HFF-Myc (cell line): ENCODE measurements around the gene EID3.

Experiments used
- DNase-seq: peaks from one replicate; pipeline ENCODE4 v3.0.0-alpha.2; 2011; ENCODE audit warnings: low read depth; ENCODE audit errors: extremely low read depth
- H3K4me3 ChIP-seq: replicated peaks from 2 replicates; pipeline ENCODE4 v1.5.1; 2011; ENCODE audit warnings: low read depth, mild to moderate bottlenecking, control low read depth, low read length
- CTCF ChIP-seq: IDR thresholded peaks from 2 replicates; pipeline ENCODE4 v1.5.1; 2012; ENCODE audit warnings: mild to moderate bottlenecking, low read depth, low read length, control low read depth; ENCODE audit errors: missing control alignments

Gene EID3

GRCh38 chr12:104351057-104351983 lies 47.8 kb downstream of the EID3 start:
- H3K4me3 ChIP-seq = no peak overlapping the region
- TF ChIP-seq CTCF = no peak
- DNase-seq = no peak

GRCh38 chr12:104352106-104352713 lies 48.7 kb downstream of the EID3 start:
- TF ChIP-seq CTCF = no peak
- no peak for DNase-seq
- no peak overlapping the region for H3K4me3 ChIP-seq

GRCh38 chr12:104353012-104353981 lies 49.8 kb downstream of the EID3 start:
- no peak for DNase-seq

GRCh38 chr12:104354167-104354867 lies 50.8 kb downstream of the EID3 start:
- H3K4me3 ChIP-seq = no peak overlapping the region
- no peak for TF ChIP-seq CTCF
- DNase-seq = no peak

More at GRCh38 chr12:104353012-104353981, 49.8 kb downstream of the EID3 start:
- H3K4me3 ChIP-seq = no peak overlapping the region
- no peak for TF ChIP-seq CTCF
